Kidney (tissue), 14 donors: ENCODE measurements around the gene UBE2L5. TPM values are rescaled to one million over a fixed set of nuclear protein-coding genes. Genes with fewer than 3 reads are reported as not detected.
A peak's percentile ranks its signal among the peaks of the same experiment; 100 is the strongest.
"Not testable (repeated sequence)": the region's sequence is repeated elsewhere in the genome, so short reads cannot be mapped to it uniquely, and the experiment has no call there.

Source experiments
- DNase-seq, 5 donors: peaks; one replicate each; pipeline ENCODE4 v3.0.0-alpha.2; 2013 to 2020
- FAIRE-seq: peaks from 2 replicates; lab custom pipeline; 2012; peaks lifted over from hg19 to GRCh38; lab: Jason Lieb, UNC
- H3K27ac ChIP-seq, 2 donors: one replicate each; pipeline ENCODE4 v1.7.0; 2013; ENCODE audit warnings: low read depth in 2 of 2, low read length in 2 of 2, inconsistent platforms in 1 of 2
- H3K27me3 ChIP-seq: one replicate; pipeline ENCODE4 v1.7.1; 2013; ENCODE audit warnings: low read length, inconsistent platforms; ENCODE audit not compliant: control insufficient read depth, insufficient read depth
- H3K36me3 ChIP-seq, 3 donors: one replicate each; pipeline versions ENCODE4 v1.7.0 to v1.7.1; 2013; ENCODE audit warnings: low read length in 3 of 3, control low read depth in 1 of 3, inconsistent platforms in 1 of 3; ENCODE audit not compliant: insufficient read depth in 3 of 3, control insufficient read depth in 2 of 3
- H3K4me1 ChIP-seq, 3 donors: one replicate each; pipeline versions ENCODE4 v1.7.0 to v1.7.1; 2013; ENCODE audit warnings: low read length in 3 of 3, inconsistent platforms in 1 of 3, low read depth in 1 of 3; ENCODE audit not compliant: control insufficient read depth in 2 of 3, insufficient read depth in 2 of 3
- H3K4me3 ChIP-seq, 3 donors: one replicate each; pipeline versions ENCODE4 v1.7.0 to v1.8.1; 2013; ENCODE audit warnings: low read length in 3 of 3, control low read depth in 1 of 3, inconsistent platforms in 1 of 3
- H3K9ac ChIP-seq, 3 donors: one replicate each; pipeline versions ENCODE4 v1.7.0 to v1.7.1; 2013; ENCODE audit warnings: low read length in 3 of 3, control low read depth in 1 of 3, inconsistent platforms in 1 of 3
- H3K9me3 ChIP-seq, 3 donors: one replicate each; pipeline versions ENCODE4 v1.7.0 to v1.7.1; 2013; ENCODE audit warnings: low read length in 3 of 3, control low read depth in 1 of 3, inconsistent platforms in 1 of 3; ENCODE audit not compliant: control insufficient read depth in 2 of 3, insufficient read depth in 1 of 3
- intact Hi-C: fragments of 100-400 bp; cut with DNase I; formaldehyde crosslinking; loops from one replicate; pipeline ENCODE4 v1.11.1; 2022
- polyA plus RNA-seq: library from polyadenylated mRNA; stranded (reverse); fragments of 350-450 nt; fragmentation: Illumina TruSeq; extraction: RNeasy Lipid Tissue Mini Kit (QIAGEN cat#74804); gene quantifications from one replicate; pipeline ENCODE4 v1.2.3, GENCODE V29; 2014; ENCODE audit warnings: low read depth, low replicate concordance; ENCODE audit not compliant: insufficient read depth
- total RNA-seq: library from RNA; stranded (reverse); fragmentation: NEBNext Ultra II Directional; extraction: Animal tissue kit (Norgen Biotek cat#: 25700); gene quantifications from one replicate; pipeline ENCODE4 v1.2.1, GENCODE V29; 2021
- TF ChIP-seq, protein P1 (sequence below): IDR thresholded peaks from 3 replicates; pipeline ENCODE4 v1.5.1; 2012; ENCODE audit warnings: mild to moderate bottlenecking, moderate library complexity, borderline replicate concordance; ENCODE audit not compliant: insufficient read depth; ENCODE audit errors: extremely low read depth
- donor health status: control.
- donor health status: control.
- donor health status: control.
- donor health status: control.
- donor health status: control.
- donor health status: DM: yes; HTN: yes; CAD: no.
- donor health status: Normal renal cell carcinoma (clear cell type).

The UBE2L5 gene
- total and polyA plus RNA-seq, 2 donors from 2014 or later, result not detected

DNA sequence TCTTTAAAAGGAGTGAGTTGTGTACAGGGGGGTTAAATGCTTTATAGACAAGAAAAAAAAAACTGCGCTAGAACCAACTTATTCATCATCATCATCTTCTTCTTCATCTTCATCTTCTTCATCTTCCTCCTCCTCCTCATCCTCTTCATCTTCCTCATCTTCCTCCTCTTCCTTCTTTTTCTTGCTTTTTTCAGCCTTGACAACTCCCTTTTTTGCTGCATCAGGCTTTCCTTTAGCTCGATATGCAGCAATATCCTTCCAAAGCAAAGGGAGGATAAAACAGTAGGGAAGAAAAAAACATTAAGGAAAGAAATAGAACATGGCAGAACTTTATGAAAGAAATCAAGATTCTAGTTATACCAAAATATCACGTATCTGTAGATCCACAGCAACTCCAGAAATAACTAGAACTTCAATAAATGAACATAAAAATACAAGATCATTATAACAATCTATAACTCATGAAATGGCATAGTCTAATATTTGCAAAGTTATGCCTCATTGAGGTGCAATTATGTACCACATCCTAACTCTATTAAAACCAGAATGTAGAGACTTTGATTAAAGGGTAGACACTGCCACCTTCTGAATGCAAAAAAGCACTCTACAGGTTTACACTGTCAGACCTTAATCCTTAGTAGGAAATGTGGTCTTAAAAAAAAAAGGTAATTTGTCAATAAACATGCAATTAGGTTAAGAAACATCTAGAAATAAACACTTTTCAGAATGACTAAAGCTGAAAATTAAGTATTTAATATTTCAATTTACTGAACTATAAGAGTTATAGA lies 39.2 kb downstream of the UBE2L5 start:
- H3K27me3 ChIP-seq, H3K9ac ChIP-seq, H3K4me3 ChIP-seq, H3K9me3 ChIP-seq, H3K27ac ChIP-seq, intact Hi-C loops: not testable (repeated sequence)
- Histone ChIP-seq H3K4me1 (peaks cover 4 to 18% (median 9%) of the 10 kb centered on the region in 3 donors), H3K36me3 (peaks cover 0 to 14% (median 4%) of the 10 kb centered on the region in 3 donors)
- TF ChIP-seq, protein P1, sequence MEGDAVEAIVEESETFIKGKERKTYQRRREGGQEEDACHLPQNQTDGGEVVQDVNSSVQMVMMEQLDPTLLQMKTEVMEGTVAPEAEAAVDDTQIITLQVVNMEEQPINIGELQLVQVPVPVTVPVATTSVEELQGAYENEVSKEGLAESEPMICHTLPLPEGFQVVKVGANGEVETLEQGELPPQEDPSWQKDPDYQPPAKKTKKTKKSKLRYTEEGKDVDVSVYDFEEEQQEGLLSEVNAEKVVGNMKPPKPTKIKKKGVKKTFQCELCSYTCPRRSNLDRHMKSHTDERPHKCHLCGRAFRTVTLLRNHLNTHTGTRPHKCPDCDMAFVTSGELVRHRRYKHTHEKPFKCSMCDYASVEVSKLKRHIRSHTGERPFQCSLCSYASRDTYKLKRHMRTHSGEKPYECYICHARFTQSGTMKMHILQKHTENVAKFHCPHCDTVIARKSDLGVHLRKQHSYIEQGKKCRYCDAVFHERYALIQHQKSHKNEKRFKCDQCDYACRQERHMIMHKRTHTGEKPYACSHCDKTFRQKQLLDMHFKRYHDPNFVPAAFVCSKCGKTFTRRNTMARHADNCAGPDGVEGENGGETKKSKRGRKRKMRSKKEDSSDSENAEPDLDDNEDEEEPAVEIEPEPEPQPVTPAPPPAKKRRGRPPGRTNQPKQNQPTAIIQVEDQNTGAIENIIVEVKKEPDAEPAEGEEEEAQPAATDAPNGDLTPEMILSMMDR, result peak; percentile 50
- DNase-seq (peak in 2 of 5 donors; percentile 48 to 62), FAIRE-seq (peak; percentile 90)

DNA sequence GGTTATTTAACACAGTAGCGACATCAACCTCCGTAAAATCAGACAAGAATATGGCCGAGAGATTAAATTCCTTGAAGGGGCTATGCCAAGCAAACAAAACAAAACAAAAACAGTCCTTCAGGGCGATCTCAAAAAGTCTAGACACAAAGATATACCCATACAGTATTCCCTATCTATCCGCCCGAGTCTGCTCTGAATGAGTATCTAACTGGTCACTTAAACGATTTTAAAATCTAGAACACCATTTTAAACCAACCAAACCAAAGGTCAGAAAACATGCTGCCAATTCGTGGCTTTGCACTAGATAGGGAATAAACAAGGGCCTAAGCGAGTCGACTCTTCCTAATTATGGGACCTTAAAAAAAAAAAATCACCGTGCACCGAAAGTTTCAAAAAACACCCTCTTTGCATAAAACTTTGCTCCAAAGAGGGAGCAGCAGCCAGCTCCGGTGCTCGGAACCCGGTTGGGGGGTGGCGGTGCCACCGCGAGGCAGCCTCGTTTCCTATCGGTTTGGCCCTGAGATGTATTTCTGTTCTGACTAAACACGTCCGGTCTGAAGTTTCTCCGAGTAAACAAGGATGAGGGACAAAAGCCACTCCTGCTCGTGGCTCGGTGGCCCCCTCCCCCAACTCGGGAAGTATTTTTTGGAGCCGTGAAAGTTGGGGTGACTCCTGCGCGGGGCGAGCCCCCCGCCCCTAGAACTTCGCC lies 41.6 kb downstream of the UBE2L5 start:
- peak overlapping the region; percentile 97 to 99 for H3K27ac ChIP-seq
- no peaks in the 10 kb centered on the region for H3K9me3 ChIP-seq
- FAIRE-seq (no peak), DNase-seq (peak in 4 of 5 donors; percentile 79 to 87 (median 82))
- peak overlapping the region; percentile 49 to 97 (median 90) for H3K9ac ChIP-seq
- TF ChIP-seq, protein P1, result no peak
- H3K36me3 ChIP-seq, result peaks cover 0 to 14% (median 4%) of the 10 kb centered on the region in 3 donors
- peak overlapping the region; percentile 64 to 82 (median 81) for H3K4me3 ChIP-seq
- no peaks in the 10 kb centered on the region for H3K27me3 ChIP-seq
- H3K4me1 ChIP-seq, result peaks cover 4 to 18% (median 9%) of the 10 kb centered on the region in 3 donors
- intact Hi-C loops, result no loop called here

DNA sequence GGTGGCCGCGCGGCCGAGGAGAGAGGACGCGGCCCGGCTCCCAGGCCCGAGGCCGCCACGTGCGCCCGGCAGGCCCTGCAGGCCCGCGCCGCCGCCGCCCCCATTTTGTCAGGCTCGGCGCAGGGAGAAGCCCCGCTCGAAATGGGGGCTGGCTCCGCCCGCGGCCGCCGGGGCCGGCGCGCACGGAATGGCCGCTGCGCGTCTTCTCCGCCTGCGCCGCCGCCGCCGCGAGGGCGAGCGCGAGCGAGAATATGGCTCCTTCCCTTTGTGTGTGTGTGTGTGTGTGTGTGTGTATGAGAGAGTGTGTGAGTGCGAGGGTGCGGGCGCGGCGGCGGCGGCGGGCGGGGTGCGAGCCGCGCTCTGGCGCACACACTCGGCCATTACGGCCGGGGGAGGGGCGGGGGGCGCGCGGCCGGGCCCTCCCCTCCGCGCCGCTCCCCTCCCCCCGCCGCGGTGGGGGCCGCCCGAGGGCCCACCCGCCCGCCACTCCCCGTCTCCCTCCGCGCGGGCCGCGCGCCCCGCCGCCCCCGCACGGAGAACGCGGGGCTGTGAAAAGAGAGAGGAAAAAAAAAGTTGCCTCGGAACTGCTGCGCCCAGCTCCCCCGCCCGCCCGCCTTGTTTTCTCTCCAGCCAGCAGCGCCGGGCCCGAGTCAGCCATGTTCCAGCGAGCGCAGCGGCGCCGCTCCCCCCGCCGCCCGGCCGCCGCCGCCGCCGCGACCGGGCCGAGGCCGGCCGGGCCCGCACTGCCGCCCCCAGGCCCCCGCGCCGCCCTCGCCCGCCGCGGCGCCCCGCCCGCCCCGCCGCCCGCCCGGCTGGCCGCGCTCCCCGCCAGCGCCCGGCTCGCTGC lies 42.4 kb downstream of the UBE2L5 start:
- Histone ChIP-seq H3K27me3 (no peaks in the 10 kb centered on the region), H3K4me3 (peak overlapping the region; percentile 64 to 82 (median 81)), H3K9ac (peak overlapping the region in 2 of 3 donors; percentile 90 to 97), H3K36me3 (peaks cover 0 to 14% (median 4%) of the 10 kb centered on the region in 3 donors), H3K27ac (peak overlapping the region; percentile 97 to 99), H3K4me1 (peaks cover 4 to 18% (median 9%) of the 10 kb centered on the region in 3 donors), H3K9me3 (no peaks in the 10 kb centered on the region)
- DNase-seq (peak; percentile 89 to 95 (median 93)), FAIRE-seq (no peak)
- intact Hi-C loops, result no loop called here
- TF ChIP-seq, protein P1, result no peak
